NCI-H226 (cell line): ENCODE measurements around the gene CCL27.
"Not testable (repeated sequence)": the region's sequence is repeated elsewhere in the genome, so short reads cannot be mapped to it uniquely, and the experiment has no call there.

Source experiments
- DNase-seq: peaks from one replicate; pipeline ENCODE4 v3.0.0-alpha.2; 2015

The CCL27 gene

DNA sequence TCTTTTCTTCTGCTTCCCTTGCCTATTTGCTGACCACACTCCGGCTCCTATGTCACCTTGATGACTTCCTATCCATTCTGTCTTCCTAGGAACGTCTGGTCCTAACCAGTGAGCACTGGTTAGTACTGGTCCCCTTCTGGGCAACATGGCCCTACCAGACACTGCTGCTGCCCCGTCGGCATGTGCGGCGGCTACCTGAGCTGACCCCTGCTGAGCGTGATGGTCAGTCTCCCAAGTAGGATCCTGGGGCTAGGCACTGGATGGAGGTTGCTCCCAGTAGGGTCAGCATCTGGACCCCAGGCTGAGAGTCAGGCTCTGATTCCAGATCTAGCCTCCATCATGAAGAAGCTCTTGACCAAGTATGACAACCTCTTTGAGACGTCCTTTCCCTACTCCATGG, 13.8 kb downstream of the CCL27 start:
- no peak for DNase-seq

DNA sequence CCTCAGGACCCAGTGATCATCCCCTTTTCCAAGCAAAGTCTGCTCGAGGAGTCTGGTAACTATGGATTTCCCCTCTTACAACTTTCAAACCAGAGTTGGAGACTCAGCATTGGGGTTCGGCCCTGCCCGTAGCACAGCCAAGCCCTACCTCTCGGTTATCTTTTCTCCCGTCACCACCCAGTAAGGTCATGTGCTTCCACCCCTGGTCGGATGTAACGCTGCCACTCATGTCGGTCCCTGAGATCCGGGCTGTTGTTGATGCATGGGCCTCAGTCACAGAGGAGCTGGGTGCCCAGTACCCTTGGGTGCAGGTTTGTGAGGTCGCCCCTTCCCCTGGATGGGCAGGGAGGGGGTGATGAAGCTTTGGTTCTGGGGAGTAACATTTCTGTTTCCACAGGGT, 14.8 kb downstream of the CCL27 start:
- DNase-seq, result no peak

DNA sequence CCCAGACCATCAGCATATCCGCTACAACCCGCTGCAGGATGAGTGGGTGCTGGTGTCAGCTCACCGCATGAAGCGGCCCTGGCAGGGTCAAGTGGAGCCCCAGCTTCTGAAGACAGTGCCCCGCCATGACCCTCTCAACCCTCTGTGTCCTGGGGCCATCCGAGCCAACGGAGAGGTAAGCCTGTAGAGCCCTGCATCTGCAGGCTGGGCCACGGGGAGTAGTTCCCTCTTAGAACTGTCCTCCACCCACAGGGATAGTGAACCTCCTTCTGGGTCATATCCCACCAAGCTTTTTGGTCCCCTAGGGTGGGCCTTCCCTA, 15.4 kb downstream of the CCL27 start:
- DNase-seq, result no peak

DNA sequence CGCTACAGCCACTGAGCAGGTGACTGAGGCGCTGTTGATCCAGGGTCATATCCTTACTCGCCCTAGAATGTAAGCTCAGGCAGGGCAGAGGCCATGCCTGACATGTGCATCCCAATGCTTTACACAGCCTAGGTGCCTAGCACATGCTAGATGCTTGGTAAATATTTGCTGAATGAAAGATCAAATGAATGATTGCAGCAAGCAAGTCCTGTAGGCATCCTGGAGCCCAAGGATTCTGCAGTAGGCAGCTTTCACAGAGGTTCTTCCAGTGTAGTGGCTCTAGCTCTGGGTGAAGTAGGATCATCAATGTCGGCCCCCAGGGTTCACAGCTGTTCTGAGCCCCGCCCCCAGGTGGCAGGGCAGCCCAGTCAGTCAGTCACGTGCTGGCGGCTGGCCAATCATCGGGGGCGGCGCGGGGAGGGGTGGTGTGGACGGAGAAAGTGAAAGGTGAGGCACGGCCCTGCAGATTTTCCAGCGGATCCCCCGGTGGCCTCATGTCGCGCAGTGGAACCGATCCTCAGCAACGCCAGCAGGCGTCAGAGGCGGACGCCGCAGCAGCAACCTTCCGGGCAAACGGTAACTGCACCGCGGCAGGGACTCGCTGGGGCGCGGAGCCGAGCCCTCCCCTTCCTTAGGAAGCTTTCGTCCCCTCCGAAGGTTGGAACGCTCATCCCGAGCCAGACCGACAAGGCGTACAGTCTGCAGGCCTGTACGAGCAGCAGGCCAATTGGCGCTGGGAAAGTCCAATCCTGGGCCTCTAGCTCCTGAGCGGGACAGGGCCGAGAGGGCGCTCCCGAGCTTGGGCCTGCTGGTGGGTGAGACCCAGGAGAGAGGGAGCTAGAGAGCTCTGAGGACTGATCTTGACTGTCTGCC, 16.0 kb downstream of the CCL27 start, which contains the start of gene GALT:
GALT (plus strand) TSS at position 465 of the 873 bp plus-strand sequence; CDS start at position 495, 30 bp downstream.
- DNase-seq, result peak; percentile 30

DNA sequence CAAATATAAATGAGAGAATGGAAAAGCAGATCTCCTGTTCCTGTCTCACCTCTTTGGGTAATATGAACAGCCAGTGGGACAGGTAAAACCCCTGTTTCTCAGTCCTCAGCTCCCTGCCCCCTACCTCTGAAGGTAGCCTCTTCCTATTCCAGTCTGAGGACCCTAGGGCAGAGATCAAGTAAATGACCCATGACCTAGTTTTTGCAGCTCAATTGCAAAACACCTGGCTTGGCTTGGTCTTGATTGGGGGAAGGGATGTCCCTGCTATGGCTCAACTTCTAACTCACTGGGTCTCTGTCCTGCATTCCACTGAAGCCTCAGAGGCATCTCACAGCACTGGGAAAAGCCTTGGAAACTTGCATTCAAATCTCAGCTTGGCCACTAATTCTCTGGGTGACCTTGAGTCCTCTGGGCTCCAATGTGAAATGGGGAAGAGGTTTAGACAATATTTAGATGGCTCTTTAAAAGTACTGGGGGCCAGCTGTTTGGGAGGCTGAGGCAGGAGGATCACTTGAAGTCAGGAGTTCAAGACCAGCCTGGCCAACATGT, 17.6 kb downstream of the CCL27 start:
- no peak for DNase-seq

DNA sequence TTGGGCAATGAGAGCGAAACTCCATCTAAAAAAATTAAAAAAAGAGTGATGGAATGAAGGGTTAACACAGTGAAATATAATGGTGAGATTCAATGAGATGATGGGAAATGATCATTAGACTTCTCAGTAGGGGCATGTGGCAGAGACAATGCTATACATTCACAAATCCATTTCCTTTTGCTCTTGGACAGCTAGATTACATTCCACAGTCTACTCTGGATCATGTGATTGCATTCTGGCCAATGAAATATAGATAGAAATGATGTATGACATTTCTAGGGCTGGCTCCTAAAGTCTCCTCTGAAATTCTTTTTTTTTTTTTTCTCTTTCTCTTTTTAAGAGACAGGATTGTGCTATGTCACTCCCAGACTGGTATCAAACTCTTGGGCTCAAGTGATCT, 19.8 kb downstream of the CCL27 start:
- no peak for DNase-seq

DNA sequence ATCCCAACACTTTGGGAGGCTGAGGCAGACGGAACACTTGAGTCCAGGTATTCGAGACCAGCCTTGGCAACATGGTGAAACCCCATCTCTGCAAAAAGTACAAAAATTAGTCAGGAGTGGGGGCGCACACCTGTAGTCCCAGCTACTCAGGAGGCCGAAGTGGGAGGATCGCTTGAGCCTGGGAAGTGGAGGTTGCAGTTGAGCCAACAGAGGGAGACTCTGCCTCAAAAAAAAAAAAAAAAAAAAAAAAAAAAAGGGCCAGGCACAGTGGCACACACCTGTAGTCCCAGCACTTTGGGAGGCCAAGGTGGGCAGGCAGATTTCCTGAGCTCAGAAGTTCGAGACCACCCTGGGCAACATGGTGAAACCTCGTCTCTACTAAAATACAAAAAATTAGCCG, 23.1 kb downstream of the CCL27 start:
- DNase-seq, result not testable (repeated sequence)

DNA sequence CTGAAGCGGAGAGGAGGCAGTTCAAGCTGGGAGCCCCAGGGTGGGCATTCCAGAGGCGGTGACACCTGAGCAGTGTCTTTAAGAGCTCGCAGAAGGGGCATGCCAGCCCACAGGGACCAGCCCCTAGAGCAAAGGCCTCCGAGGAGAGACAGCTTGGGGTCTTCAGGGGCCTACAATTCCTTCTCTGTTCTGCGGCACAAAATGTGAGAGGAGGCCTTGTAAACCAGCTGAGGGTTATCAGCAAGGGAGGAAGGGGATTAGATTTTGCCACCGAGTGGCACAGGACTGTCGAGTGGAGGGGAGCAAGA, 24.4 kb downstream of the CCL27 start:
- DNase-seq, result no peak

DNA sequence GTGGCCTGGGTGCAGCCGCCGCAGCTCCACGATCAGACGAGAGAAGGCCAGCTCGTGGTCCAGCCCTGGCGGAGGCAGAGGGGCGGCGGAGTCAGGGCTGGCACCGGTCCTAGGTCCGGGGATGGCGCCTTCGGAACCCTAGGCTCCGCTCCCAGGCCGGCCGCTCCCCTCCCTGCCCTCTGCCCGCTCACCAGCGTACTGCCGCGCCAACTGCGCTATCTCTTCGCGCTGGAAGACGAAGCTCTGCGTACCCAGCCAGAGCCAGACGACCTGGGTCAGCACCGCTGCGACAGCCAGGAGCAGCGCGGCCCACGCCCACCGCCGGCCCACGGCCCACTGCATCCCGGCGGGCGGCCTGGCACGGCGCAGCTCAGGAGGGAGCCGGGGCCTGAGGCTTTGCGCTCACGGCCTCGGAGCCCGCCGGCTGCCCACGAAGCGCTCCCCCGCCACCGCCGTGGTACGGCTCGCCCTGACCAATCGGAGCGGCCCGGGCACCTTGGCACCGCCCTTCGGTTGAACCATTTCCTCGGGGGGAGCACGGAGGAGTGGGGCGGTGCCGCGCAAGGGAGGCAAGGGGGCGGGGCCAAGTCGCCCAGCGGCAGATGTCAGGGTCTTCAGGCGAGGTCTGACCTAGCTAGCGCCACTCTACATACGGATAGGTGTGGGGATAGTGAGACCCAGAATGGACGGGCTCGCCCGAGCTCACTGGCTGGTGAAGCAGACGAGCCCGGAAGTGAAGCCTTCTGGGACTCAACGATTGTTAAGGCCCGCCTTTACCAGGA, 24.9 kb downstream of the CCL27 start, which contains the start of gene SIGMAR1:
SIGMAR1 (minus strand) TSS at position 432 of the 782 bp plus-strand sequence; CDS start at position 342, 90 bp downstream.
- peak; percentile 69 for DNase-seq

DNA sequence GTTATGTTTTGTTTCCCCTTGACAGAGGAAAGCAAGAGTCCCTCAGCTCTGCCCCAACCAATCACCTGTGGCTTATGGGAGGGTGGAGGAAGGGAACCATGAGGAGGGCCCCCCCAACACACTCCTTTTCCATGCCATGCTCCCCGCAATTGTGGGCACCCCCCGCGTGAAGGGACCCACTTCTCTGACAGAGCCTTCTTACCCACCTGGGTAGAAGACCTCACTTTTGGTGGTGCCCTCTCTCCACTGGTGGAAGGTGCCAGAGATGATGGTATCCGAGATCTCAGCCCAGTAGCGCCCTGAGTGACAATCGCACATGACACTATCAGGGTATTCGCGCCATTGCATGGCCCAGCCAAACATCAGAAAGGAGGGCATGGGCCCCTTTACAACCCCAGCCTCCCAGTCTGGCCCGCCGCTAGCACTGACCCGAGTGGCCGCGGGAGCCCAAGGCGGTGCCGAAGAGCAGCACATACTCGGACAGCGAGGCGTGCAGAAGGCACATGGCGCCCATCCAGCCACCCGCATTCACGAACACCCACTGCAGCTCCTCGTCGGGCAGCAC, 25.6 kb downstream of the CCL27 start:
- DNase-seq, result no peak

DNA sequence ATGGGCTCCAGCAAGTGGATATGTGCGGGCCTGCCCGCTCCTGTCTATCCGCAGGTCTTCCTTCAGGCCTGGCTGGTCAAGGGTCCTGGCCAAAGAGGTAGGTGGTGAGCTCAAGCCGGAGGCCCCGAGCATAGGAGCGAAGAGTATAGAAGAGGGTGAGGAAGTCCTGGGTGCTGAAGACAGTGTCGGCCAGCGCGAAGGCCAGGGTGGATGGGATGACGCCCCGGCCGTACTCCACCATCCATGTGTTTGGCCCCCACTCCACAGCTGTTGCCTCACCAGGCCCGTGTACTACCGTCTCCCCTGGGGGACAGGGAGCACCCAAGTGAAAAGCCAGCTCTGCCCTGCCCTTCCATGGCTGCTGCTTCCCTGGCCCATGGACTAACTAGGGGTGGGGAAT, 26.9 kb downstream of the CCL27 start:
- DNase-seq, result no peak

DNA sequence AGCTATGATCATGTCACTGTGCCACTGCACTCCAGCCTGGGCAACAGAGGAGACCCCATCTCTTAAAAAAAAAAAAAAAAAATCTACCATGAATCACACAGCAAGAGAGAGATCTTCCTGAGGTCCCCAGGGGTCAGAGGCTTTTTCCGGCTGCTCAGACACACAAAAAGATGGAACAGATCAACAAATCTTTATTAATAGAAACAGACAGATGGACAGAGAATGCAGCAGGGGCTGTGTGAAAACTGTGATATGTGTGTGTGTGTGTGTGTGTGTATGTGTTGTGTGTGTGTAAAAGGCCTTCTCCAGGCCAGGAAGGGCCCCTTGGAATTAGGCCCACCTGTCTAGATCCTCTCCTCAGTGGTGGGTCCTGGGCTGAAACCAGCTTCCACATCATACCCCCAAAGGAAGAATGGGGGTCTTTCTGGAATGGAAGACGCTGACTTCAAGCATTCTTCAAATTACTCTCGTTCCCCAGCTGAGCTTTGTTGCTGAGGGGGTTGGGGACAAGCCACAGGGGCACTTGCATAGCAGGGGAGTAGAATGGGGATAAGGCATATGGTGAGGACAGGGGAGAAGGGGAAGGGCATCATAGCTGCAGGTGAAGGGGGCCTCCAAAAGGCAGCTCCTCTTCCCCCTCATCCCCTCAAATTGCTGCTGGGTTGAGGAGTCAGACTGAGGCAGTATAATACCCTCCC, 27.8 kb downstream of the CCL27 start:
- no peak for DNase-seq

DNA sequence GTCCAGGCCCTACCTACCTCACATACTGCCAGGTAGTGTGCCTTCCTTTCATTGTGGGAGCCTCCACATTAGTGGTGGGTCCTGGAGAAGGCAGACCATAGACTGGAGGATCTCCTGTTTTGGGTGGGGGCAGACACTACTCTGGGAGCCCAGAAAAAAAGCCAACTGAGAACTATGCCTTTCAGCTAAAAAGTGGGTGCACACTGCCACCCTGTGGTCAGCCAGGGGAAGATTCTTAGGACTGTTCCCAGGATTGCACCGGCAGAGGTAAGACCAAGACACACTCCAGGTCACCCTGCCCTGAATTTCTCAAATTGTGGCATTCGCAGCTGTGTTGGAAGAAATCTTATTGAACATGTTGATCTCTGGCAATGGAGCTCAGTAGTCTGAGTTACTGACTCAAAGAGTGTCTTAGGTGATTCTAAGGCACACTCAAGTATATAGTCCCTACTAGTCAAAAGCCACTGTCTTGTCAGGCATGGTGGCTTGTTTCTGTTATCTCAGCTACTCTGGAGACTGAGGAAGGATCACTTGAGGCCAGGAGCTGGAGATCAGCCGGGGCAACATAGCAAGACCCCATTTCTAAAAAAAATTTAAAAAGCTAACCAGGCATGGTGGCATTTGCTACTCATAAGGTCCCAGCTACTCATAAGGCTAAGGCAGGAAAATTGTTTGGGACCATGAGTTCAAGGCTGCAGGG, 28.5 kb downstream of the CCL27 start:
- DNase-seq, result no peak

DNA sequence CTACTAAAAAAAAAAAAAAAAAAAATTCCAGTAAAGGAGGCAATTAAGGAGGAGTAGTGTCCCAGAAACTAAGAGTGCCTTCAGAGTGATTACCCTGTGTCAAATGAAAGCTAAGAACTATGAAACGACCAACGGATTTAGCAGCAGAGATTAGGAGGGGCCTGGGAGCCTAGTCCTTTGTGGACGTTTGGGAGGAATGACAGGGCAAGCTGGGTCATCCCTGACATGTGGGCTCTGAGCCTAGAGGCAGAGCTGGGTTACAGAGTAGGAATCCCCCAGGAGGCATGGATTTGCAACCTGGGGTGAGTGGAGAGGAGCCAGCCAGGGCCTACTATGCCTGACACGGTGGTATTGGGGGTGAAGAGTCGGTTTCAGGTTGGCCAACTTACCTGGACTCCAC, 29.3 kb downstream of the CCL27 start:
- DNase-seq, result no peak

DNA sequence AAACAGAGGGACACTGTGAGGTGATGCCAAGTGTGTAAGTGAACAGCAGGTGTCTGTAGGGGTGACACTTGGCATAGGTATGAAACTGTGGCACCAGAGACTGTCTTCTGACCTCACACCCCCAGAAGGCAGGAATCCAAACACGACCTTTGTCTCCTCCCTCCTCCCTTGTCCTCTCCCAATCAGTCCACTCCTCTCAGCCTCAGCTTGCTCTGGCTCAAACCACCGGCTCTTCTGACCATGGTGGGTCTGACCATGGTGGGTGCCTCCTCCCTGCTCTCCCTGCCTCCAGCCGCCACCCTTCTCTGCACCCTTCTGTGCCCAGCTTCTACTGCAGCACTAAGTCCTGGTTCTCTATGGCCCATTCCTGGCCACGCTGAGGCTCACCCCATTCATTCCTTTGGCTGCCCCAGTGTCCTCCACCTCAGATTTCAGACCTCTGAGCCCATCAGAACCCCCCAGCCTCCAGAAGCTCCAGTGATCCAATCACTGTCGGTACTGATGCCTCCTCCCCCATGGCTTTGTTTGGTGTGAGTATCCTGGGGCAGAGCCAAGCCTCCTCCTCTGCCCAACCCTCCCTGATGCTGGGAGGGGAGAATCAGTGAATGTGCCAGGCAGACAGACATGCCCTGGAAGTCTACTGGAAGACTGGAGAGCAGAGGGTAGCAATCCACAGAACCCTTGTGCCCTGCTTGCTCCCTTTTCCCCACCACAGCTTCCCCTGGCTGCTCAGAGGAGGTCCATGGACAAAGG, 31.9 kb downstream of the CCL27 start:
- no peak for DNase-seq

DNA sequence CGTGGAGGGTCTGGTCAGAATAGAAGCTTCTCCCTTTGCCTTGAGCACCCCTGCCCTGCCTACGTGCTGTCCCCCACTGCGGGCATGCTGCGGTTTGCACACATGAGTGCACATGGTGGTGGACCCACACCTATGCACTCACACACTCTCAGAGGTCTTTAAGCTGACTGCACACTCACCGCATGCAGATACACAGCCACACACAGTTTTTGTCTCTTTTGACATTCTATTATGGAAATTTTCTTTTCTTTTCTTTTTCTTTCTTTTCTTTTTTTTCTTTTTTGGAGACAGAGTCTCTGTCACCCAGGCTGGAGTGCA, 33.0 kb downstream of the CCL27 start:
- no peak for DNase-seq

DNA sequence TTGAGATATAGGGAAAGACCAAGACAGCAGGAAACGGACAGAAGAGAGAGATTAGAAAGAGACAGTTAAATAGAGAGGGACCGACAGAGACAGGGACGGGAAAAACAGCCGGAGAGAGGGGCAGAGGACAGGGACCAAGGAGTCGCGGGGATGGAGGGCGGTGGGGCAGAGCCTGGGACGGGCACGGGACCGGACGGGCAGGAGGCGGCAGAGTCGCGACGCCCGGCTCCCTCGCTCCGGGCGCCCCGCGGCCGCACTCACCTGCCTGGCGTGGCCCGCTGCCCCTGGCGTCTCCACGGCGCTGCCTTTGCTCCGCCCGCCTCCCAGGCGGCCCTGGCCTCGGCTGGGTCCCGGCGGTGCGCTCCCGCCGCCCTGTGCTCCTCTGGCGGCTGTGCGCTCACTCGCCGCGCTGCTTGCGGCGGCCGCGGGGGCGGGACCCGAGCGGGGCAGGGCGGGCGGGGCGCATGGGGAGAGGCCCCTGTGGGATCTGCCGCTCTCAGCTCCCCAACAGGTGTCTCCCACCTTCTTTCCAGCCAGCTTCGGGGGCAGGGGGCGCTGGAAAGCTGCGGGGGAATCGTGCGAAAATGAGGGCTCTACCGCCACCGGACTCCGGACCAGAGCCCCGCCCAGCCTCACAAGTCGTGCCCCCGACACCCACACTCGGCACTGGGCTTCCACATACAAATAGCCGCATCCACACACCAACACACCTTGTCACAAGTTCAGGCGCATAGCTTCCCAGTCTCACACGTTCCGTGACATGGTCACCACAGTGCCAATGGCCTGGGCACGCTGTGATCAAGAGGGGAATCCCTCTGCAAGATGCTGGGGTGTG, 33.6 kb downstream of the CCL27 start, which contains the start of gene ARID3C:
ARID3C (minus strand) TSS at position 411 of the 835 bp plus-strand sequence. CDS start 1,052 bp downstream, outside the sequence.
- DNase-seq, result no peak

DNA sequence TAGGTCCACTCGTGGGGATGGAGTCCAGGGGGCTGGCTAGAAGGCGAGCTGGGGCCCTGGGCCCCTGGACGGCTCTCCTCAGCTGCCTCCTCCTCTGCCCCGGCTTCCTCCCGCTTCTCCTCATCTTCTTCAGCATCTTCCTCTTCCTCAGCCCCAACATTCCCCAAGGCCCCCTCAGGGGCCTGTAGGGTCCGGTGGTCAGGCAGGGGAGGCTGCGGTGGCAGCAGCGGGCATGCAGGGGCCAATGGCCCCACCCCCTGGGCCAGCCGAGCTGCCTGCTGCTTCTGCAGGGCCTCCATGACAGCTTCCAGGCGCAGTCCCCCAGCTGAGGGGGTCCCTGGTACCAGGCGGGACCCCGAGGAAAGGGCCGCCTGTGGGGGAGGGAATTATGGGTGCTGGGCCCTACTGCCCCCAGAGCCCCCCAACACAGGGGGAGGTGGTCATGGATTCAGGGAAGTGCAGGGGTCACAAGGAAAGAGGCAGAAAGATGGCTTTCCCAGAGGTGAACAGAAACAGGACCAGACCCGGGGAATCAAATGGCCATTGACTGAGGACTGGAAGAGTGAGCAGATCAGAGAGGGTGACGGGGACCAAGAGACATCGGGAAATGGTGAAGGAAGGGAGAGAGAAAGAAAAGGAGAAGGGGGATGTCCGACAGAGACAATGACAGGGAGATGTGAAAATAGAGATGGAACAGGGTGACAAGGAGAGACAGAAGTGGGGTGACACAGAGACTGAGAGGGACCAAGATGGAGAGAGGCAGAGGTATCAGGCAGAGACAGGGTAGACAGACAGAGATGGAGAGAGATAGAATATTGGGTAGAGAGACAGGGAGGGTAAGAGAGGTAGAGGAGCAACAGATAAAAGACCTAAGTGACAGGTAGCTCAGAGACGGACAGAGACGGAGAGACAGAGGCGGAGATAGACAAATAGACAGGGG, 34.5 kb downstream of the CCL27 start:
- no peak for DNase-seq

DNA sequence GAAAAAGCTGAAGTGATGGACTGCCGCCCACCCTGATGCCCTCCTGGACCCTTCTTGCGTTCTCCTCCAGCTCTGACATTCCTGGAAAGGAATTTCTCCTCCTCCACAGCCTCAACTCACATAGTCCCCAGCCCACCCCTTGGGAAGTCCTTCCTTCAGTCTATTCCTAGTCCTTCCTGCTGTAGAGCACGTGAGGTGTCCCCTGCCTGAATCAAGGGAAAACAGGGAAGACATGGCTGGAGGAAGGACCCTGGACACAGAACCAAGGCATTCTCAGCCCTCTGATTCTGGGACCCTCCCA, 37.3 kb downstream of the CCL27 start:
- no peak for DNase-seq
